Ovary (tissue), 3 donors: ENCODE measurements around the gene CEP72.

Source experiments
- EP300 ChIP-seq: sonication (generic); formaldehyde crosslinking; IDR thresholded peaks from one replicate; pipeline ENCODE4 v1.6.1; 2017; ENCODE audit warnings: antibody characterized with exemption
- POLR2A ChIP-seq: fragments of 450-650 bp; IDR thresholded peaks from one replicate; pipeline ENCODE4 v1.6.1; 2017; ENCODE audit warnings: antibody characterized with exemption, mild to moderate bottlenecking, moderate library complexity
- TF ChIP-seq, protein P1 (sequence below), 3 donors: fragments of 450-650 bp in 2 of 3; fragments of 200-600 bp in 1 of 3; IDR thresholded peaks; one replicate each; pipeline versions ENCODE4 v1.5.1 to v1.8.0; 2016 to 2022; ENCODE audit warnings: antibody characterized with exemption in 3 of 3, mild to moderate bottlenecking in 1 of 3
- donor health status: DM: no; HTN: no; CAD: no.

DNA sequence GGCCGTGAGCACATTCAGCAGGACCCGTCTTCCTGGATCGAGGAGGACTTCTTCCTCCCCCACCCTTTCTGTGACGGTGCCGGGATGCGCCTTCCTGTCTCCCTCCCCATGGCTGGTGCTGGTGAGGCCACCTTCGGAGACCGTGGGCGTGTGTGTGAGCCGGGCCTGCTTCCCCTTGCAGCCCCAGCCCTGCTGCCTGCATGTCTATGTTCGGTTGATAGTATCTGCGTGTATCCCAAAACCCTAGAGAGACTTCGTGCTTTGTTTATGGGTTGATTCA lies 12.8 kb downstream of the CEP72 start:
- TF ChIP-seq, protein P1, sequence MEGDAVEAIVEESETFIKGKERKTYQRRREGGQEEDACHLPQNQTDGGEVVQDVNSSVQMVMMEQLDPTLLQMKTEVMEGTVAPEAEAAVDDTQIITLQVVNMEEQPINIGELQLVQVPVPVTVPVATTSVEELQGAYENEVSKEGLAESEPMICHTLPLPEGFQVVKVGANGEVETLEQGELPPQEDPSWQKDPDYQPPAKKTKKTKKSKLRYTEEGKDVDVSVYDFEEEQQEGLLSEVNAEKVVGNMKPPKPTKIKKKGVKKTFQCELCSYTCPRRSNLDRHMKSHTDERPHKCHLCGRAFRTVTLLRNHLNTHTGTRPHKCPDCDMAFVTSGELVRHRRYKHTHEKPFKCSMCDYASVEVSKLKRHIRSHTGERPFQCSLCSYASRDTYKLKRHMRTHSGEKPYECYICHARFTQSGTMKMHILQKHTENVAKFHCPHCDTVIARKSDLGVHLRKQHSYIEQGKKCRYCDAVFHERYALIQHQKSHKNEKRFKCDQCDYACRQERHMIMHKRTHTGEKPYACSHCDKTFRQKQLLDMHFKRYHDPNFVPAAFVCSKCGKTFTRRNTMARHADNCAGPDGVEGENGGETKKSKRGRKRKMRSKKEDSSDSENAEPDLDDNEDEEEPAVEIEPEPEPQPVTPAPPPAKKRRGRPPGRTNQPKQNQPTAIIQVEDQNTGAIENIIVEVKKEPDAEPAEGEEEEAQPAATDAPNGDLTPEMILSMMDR (IDR thresholded peaks at IDR 0.05): no peak
- TF ChIP-seq EP300: no peak
- TF ChIP-seq POLR2A: no peak
